ENCODE results near the gene HSD17B12.

DNA sequence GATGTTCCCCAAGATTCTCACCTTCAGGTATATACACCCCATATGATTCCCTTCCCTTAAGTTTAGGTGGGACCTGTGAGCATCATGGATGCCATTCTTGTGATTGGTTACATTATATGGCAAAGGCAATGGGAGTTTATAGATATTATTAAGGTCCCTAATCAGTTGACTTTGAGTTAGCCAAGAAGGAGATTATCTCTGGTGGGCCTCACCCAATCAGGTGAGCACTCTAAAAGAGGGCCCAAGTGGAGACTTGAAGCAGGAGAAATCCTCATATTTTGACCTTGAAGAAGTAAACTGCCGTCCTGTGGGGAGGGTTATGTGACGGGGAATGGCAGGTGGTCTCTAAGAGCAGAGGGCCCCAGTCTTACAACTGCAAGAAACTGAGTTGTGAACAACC, 94.2 kb downstream of the HSD17B12 start:
- TF ChIP-seq ZFP3 (CRISPR knock-in tag; IDR thresholded peaks at IDR 0.05) (no peak), CSDC2 (CRISPR knock-in tag; IDR thresholded peaks at IDR 0.05) (no peak)
- TF ChIP-seq, protein P1, sequence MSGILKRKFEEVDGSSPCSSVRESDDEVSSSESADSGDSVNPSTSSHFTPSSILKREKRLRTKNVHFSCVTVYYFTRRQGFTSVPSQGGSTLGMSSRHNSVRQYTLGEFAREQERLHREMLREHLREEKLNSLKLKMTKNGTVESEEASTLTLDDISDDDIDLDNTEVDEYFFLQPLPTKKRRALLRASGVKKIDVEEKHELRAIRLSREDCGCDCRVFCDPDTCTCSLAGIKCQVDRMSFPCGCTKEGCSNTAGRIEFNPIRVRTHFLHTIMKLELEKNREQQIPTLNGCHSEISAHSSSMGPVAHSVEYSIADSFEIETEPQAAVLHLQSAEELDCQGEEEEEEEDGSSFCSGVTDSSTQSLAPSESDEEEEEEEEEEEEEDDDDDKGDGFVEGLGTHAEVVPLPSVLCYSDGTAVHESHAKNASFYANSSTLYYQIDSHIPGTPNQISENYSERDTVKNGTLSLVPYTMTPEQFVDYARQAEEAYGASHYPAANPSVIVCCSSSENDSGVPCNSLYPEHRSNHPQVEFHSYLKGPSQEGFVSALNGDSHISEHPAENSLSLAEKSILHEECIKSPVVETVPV (CRISPR knock-in tag; IDR thresholded peaks at IDR 0.05) = no peak
